NCI-H510A treated with DMSO at 0.1 percent for 48 hours (cell line): ENCODE results near the gene GPRIN3.
"Not testable (repeated sequence)": the region's sequence is repeated elsewhere in the genome, so short reads cannot be mapped to it uniquely, and the experiment has no call there.

ENCODE experiments used
- DNase-seq: peaks from one replicate; lab custom pipeline; 2025; lab: John Stamatoyannopoulos, UW

GPRIN3 gene

GRCh38 chr4:89216422-89216821 is 91.2 kb downstream of the GPRIN3 start:
- DNase-seq, result no peak

GRCh38 chr4:89215736-89216135 is 91.9 kb downstream of the GPRIN3 start:
- no peak for DNase-seq

- no peak for DNase-seq
Observed at GRCh38 chr4:89214308-89214707, 93.3 kb downstream of the GPRIN3 start.

- no peak for DNase-seq
Observed at GRCh38 chr4:89213382-89213701, 94.3 kb downstream of the GPRIN3 start.

GRCh38 chr4:89212666-89213381 is 94.8 kb downstream of the GPRIN3 start:
- no peak for DNase-seq

GRCh38 chr4:89204624-89205023 is 103.0 kb downstream of the GPRIN3 start:
- DNase-seq, result no peak

- DNase-seq, result no peak
Observed at GRCh38 chr4:89203902-89204301, 103.7 kb downstream of the GPRIN3 start.

- DNase-seq, result not testable (repeated sequence)
Observed at GRCh38 chr4:89199394-89199793, 108.2 kb downstream of the GPRIN3 start.

- no peak for DNase-seq
Observed at GRCh38 chr4:89197920-89198319, 109.7 kb downstream of the GPRIN3 start.

- DNase-seq, result no peak
Observed at GRCh38 chr4:89196745-89197144, 110.9 kb downstream of the GPRIN3 start.

- DNase-seq, result no peak
Observed at GRCh38 chr4:89196056-89196674, 111.4 kb downstream of the GPRIN3 start.

- no peak for DNase-seq
Observed at GRCh38 chr4:89193843-89194242, 113.8 kb downstream of the GPRIN3 start.
